Mesothelial cell of epicardium (in vitro differentiated cells): ENCODE results near the gene KLHL17. TPM values are rescaled to one million over a fixed set of nuclear protein-coding genes. Genes with fewer than 3 reads are reported as not detected.
"Not testable (repeated sequence)": the region's sequence is repeated elsewhere in the genome, so short reads cannot be mapped to it uniquely, and the experiment has no call there.

Experiments used
- DNase-seq, 2 experiments: peaks; one replicate each; pipeline ENCODE4 v3.0.0; 2021; ENCODE audit warnings: low spot score in 2 of 2; ENCODE audit not compliant: unreplicated experiment in 2 of 2
- H3K27ac Mint-ChIP-seq: 2 replicates; pipeline ENCODE4 v1.8.0; 2021; ENCODE audit warnings: mixed read lengths
- H3K27me3 Mint-ChIP-seq: 2 replicates; pipeline ENCODE4 v1.8.0; 2021; ENCODE audit warnings: low read depth, mixed read lengths
- H3K36me3 Mint-ChIP-seq: 2 replicates; pipeline ENCODE4 v1.8.0; 2021; ENCODE audit warnings: mixed read lengths
- H3K4me1 Mint-ChIP-seq: 2 replicates; pipeline ENCODE4 v1.8.0; 2021; ENCODE audit warnings: mixed read lengths
- H3K4me3 Mint-ChIP-seq: 2 replicates; pipeline ENCODE4 v1.8.0; 2021; ENCODE audit warnings: mild to moderate bottlenecking, moderate library complexity, mixed read lengths
- H3K9me3 Mint-ChIP-seq: 2 replicates; pipeline ENCODE4 v1.8.0; 2021; ENCODE audit warnings: mixed read lengths
- total RNA-seq: library from RNA; stranded (reverse); gene quantifications from 3 replicates; pipeline ENCODE4 v1.2.1, GENCODE V29; 2021
- TF ChIP-seq, protein P1 (sequence below): fragments of 200-600 bp; sonication (generic); IDR thresholded peaks from one replicate; pipeline ENCODE4 v1.5.0; 2021; ENCODE audit warnings: antibody characterized with exemption; ENCODE audit not compliant: unreplicated experiment

Gene KLHL17
- total RNA-seq, 1 donor from 2014 or later = 47.0 TPM

- no peak overlapping the region for H3K4me3 Mint-ChIP-seq
- H3K4me1 Mint-ChIP-seq = peaks cover 18% of the 10 kb centered on the region
Observed at GRCh38 chr1:1003618-1004419, 43.4 kb downstream of the KLHL17 start.

GRCh38 chr1:1004420-1004779 lies 44.0 kb downstream of the KLHL17 start:
- Mint-ChIP-seq H3K27me3 (peaks cover 2% of the 10 kb centered on the region), H3K36me3 (peaks cover 6% of the 10 kb centered on the region), H3K27ac (peak overlapping the region; percentile 92), H3K4me1 (peaks cover 18% of the 10 kb centered on the region), H3K9me3 (no peaks in the 10 kb centered on the region), H3K4me3 (peak overlapping the region; percentile 44)
- no peak for DNase-seq
- TF ChIP-seq, protein P1, sequence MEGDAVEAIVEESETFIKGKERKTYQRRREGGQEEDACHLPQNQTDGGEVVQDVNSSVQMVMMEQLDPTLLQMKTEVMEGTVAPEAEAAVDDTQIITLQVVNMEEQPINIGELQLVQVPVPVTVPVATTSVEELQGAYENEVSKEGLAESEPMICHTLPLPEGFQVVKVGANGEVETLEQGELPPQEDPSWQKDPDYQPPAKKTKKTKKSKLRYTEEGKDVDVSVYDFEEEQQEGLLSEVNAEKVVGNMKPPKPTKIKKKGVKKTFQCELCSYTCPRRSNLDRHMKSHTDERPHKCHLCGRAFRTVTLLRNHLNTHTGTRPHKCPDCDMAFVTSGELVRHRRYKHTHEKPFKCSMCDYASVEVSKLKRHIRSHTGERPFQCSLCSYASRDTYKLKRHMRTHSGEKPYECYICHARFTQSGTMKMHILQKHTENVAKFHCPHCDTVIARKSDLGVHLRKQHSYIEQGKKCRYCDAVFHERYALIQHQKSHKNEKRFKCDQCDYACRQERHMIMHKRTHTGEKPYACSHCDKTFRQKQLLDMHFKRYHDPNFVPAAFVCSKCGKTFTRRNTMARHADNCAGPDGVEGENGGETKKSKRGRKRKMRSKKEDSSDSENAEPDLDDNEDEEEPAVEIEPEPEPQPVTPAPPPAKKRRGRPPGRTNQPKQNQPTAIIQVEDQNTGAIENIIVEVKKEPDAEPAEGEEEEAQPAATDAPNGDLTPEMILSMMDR = no peak

More at GRCh38 chr1:1003618-1004419, 43.4 kb downstream of the KLHL17 start:
- Mint-ChIP-seq H3K27me3 (peaks cover 2% of the 10 kb centered on the region), H3K9me3 (no peaks in the 10 kb centered on the region), H3K36me3 (peaks cover 2% of the 10 kb centered on the region), H3K27ac (no peak overlapping the region)
- no peak for DNase-seq
- TF ChIP-seq, protein P1 = no peak

DNA sequence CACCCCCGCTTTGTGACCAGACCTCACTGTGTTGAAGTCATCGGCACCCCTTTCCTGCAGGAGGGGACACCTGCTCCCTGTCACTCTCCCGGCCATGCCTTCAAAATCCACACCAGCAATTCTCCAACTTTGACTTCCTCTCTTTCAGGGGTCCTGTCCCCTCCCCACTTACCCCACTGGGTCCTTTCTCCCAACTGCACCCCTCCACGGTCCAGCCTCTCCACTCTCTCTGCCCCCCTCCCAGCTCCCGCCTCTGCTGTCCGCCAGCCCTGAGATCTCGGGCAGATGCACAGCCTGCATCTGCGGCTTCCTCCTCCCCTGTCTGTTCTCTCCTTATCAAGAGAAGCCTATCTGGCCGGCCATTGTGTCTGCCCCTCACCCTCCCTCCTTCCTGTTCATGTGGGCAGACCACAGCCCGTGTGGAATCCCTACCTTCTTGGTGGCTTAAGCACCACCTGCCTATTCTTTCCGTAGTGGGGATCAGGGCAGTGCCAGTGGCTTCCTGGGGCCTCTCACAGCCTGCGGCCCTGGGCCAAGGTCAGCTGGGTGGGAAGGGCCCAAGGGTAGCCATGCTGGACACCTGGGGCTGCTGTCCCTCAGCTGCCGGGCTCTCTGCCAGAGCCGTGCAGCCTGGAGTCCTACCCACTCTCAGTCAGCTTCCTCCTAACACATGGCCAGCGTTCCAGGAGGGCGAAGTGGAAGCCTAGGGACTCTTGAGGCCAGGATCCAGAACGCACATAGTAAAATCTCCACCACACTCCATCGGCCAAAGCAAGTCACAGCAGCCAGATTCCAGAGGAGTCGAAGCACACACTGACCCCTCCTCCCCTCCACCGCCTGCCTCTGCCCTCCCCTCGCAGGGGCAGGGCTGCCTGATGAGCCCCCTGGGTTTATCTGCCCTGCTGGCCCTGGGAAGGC lies 44.7 kb downstream of the KLHL17 start:
- Mint-ChIP-seq H3K9me3 (no peaks in the 10 kb centered on the region), H3K4me1 (peaks cover 18% of the 10 kb centered on the region), H3K27me3 (peaks cover 2% of the 10 kb centered on the region), H3K27ac (peak overlapping the region; percentile 92), H3K4me3 (peak overlapping the region; percentile 44), H3K36me3 (peaks cover 6% of the 10 kb centered on the region)
- TF ChIP-seq, protein P1 = no peak
- DNase-seq = no peak

DNA sequence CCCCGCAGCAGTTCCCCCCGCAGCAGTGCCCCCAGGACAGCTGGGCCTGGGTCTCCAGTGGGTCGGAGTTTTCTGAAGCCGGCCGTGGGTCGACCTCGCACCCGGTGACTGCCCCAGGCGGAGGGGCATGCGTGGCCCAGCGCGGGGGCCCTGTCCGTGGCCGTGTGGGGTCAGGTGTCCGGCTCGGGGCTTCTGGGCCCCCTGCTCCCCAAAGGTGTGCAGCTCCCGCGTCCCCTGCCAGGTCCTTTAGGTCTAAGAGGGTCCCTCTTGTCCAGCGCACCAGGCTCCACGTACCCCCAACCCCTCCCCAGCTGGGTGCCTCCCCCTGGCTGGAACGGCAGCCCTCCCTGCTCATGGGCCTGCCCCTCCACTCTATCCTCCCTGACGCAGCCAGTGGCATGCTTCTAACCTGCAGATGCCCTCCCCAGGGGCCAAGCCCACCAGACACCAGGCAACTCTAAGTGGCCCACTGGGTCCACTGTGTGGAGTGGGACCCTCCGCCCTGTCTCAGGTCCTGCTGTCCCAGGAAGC lies 45.5 kb downstream of the KLHL17 start:
- H3K36me3 Mint-ChIP-seq = peaks cover 6% of the 10 kb centered on the region
- H3K27ac Mint-ChIP-seq = peak overlapping the region; percentile 53
- no peaks in the 10 kb centered on the region for H3K27me3 Mint-ChIP-seq
- H3K9me3 Mint-ChIP-seq = no peaks in the 10 kb centered on the region
- peaks cover 16% of the 10 kb centered on the region for H3K4me1 Mint-ChIP-seq
- TF ChIP-seq, protein P1 = no peak
- no peak overlapping the region for H3K4me3 Mint-ChIP-seq
- DNase-seq = no peak

DNA sequence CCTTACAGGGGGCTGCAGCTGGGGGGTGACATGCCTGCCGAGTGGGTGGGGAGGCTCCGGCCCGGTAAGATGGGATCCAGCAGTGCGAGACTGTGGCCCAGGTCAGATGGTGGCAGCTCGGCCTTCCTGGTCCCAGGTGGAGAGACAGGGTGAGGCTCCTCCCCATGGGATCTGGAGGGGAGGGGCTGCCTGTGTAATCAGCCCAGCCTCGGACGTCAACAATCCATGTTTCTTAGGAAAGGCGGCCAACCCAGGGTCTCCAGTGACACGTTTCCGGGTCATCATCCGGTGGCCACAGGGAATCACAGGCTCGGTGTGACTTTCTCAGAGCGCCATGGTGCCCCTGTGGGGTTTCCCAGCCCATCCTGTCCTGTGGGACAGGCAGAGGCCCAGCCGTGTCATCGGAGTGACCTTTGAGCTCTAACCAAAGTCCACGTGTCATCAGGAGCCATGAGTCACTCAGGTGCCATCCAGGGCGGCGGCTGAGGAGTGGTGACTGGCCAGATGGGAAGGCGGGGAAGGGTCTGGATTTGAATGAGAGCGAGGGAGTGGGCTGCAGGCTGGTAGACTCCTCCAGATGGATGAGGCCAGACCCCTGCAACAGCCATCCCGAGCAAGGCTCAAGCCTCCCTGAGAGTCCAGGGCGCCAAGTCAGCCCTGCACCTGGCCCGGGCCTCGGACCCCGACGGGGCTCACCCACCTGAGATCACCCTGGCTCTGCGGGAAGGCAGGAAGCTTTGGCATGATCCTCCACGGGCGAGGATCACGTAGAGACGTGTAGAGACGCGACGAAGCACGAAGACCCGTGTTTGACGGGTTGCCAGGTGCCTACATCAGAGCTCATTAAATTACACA lies 46.1 kb downstream of the KLHL17 start:
- TF ChIP-seq, protein P1 = no peak
- DNase-seq = no peak
- Mint-ChIP-seq H3K4me1 (peaks cover 16% of the 10 kb centered on the region), H3K9me3 (no peaks in the 10 kb centered on the region), H3K4me3 (no peak overlapping the region), H3K36me3 (peaks cover 7% of the 10 kb centered on the region), H3K27me3 (no peaks in the 10 kb centered on the region), H3K27ac (no peak overlapping the region)

DNA sequence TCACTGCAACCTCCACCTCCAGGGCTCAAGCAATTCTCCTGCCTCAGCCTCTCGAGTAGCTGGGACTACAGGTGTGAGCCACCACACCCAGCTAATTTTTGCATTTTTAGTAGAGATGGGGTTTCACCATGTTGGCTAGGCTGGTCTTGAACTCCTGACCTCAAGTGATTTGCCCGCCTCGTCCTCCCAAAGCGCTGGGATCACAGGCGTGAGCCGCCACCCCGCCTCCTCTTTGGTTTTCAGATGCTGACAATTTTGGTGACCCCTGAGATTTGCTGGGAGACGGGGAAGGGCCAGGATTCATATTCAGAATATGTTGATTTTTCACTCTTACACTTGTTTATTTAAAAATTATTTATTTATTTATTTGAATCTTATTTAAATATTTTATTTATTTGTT lies 49.7 kb downstream of the KLHL17 start:
- not testable (repeated sequence) for H3K9me3 Mint-ChIP-seq, DNase-seq, H3K27ac Mint-ChIP-seq, H3K36me3 Mint-ChIP-seq, H3K27me3 Mint-ChIP-seq, H3K4me3 Mint-ChIP-seq
- H3K4me1 Mint-ChIP-seq = peaks cover 31% of the 10 kb centered on the region
